ENCODE measurements around the gene TIMP1. TPM values are rescaled to one million over a fixed set of nuclear protein-coding genes. Genes with fewer than 3 reads are reported as not detected.

The TIMP1 gene
- total RNA-seq, 2 experiments from 2014 or later, result 14.5 to 23.5 TPM

- Mint-ChIP-seq H3K9me3 (ENCODE audit: low read depth) (no peaks in the 10 kb centered on the region), H3K4me1 (peaks cover 40% of the 10 kb centered on the region), H3K4me3 (peak overlapping the region; percentile 42), H3K36me3 (peaks cover 39% of the 10 kb centered on the region), H3K27ac (peak overlapping the region; percentile 79), H3K27me3 (no peaks in the 10 kb centered on the region)
- CTCF ChIA-PET, result no interaction called here
- ATAC-seq, result no peak
- no peak for DNase-seq
Measured at GRCh38 chrX:47564438-47565085, 17.7 kb upstream of the TIMP1 start.

GRCh38 chrX:47566841-47567240 lies 15.4 kb upstream of the TIMP1 start:
- CTCF ChIA-PET, result no interaction called here
- H3K36me3 Mint-ChIP-seq, result peaks cover 53% of the 10 kb centered on the region

GRCh38 chrX:47568656-47569295 lies 13.5 kb upstream of the TIMP1 start:
- CTCF ChIA-PET, result interaction anchor here (1.5 kb wide), 1 partner anchor 13 kb away, joined by 3 read pairs; the partner anchor contains the start of gene TIMP1
- no peaks in the 10 kb centered on the region for H3K9me3 Mint-ChIP-seq (ENCODE audit: low read depth)
- H3K4me3 Mint-ChIP-seq, result no peak overlapping the region
- peaks cover 51% of the 10 kb centered on the region for H3K36me3 Mint-ChIP-seq
- no peaks in the 10 kb centered on the region for H3K27me3 Mint-ChIP-seq
- ATAC-seq (no peak), DNase-seq (peak; percentile 46)
- H3K4me1 Mint-ChIP-seq, result peaks cover 20% of the 10 kb centered on the region
- H3K27ac Mint-ChIP-seq, result no peak overlapping the region

More at GRCh38 chrX:47566841-47567240, 15.4 kb upstream of the TIMP1 start:
- Mint-ChIP-seq H3K27me3 (no peaks in the 10 kb centered on the region), H3K27ac (no peak overlapping the region), H3K9me3 (ENCODE audit: low read depth) (no peaks in the 10 kb centered on the region), H3K4me1 (peaks cover 29% of the 10 kb centered on the region), H3K4me3 (no peak overlapping the region)
- DNase-seq (no peak), ATAC-seq (no peak)

GRCh38 chrX:47570794-47571193 lies 11.4 kb upstream of the TIMP1 start:
- H3K4me1 Mint-ChIP-seq, result peaks cover 8% of the 10 kb centered on the region
- no peak overlapping the region for H3K27ac Mint-ChIP-seq
- no peak overlapping the region for H3K4me3 Mint-ChIP-seq
- no peaks in the 10 kb centered on the region for H3K9me3 Mint-ChIP-seq (ENCODE audit: low read depth)
- peaks cover 40% of the 10 kb centered on the region for H3K36me3 Mint-ChIP-seq
- CTCF ChIA-PET, result no interaction called here
- no peaks in the 10 kb centered on the region for H3K27me3 Mint-ChIP-seq
- DNase-seq (no peak), ATAC-seq (no peak)

GRCh38 chrX:47571215-47571614 lies 11.0 kb upstream of the TIMP1 start:
- Mint-ChIP-seq H3K27me3 (no peaks in the 10 kb centered on the region), H3K9me3 (ENCODE audit: low read depth) (no peaks in the 10 kb centered on the region), H3K36me3 (peaks cover 38% of the 10 kb centered on the region), H3K27ac (no peak overlapping the region), H3K4me3 (no peak overlapping the region), H3K4me1 (peaks cover 6% of the 10 kb centered on the region)
- no peak for DNase-seq
- CTCF ChIA-PET, result interaction anchor here (0.9 kb wide), 1 partner anchor 37 kb away, joined by 3 read pairs; no protein-coding TSS in a partner anchor
- no peak for ATAC-seq

GRCh38 chrX:47571896-47572295 lies 10.3 kb upstream of the TIMP1 start:
- ATAC-seq, result no peak
- Mint-ChIP-seq H3K4me1 (peaks cover 6% of the 10 kb centered on the region), H3K27me3 (no peaks in the 10 kb centered on the region), H3K9me3 (ENCODE audit: low read depth) (no peaks in the 10 kb centered on the region), H3K4me3 (no peak overlapping the region), H3K36me3 (peaks cover 35% of the 10 kb centered on the region), H3K27ac (no peak overlapping the region)
- no peak for DNase-seq
- CTCF ChIA-PET, result interaction anchor here (0.9 kb wide), 1 partner anchor 37 kb away, joined by 3 read pairs; no protein-coding TSS in a partner anchor

- peaks cover 6% of the 10 kb centered on the region for H3K4me1 Mint-ChIP-seq
- CTCF ChIA-PET, result no interaction called here
- no peaks in the 10 kb centered on the region for H3K9me3 Mint-ChIP-seq (ENCODE audit: low read depth)
- H3K36me3 Mint-ChIP-seq, result peaks cover 30% of the 10 kb centered on the region
- DNase-seq, result no peak
- H3K4me3 Mint-ChIP-seq, result no peak overlapping the region
- H3K27ac Mint-ChIP-seq, result no peak overlapping the region
- no peaks in the 10 kb centered on the region for H3K27me3 Mint-ChIP-seq
- ATAC-seq, result no peak
Measured at GRCh38 chrX:47572773-47573340, 9.4 kb upstream of the TIMP1 start.

- no peak overlapping the region for H3K27ac Mint-ChIP-seq
- no peaks in the 10 kb centered on the region for H3K27me3 Mint-ChIP-seq
- CTCF ChIA-PET, result no interaction called here
- peaks cover 6% of the 10 kb centered on the region for H3K4me1 Mint-ChIP-seq
- no peaks in the 10 kb centered on the region for H3K9me3 Mint-ChIP-seq (ENCODE audit: low read depth)
- H3K36me3 Mint-ChIP-seq, result peaks cover 25% of the 10 kb centered on the region
- H3K4me3 Mint-ChIP-seq, result no peak overlapping the region
- no peak for DNase-seq
- no peak for ATAC-seq
Measured at GRCh38 chrX:47573341-47574075, 8.7 kb upstream of the TIMP1 start.

- CTCF ChIA-PET, result no interaction called here
- no peak for DNase-seq
- no peak overlapping the region for H3K27ac Mint-ChIP-seq
- H3K9me3 Mint-ChIP-seq (ENCODE audit: low read depth), result no peaks in the 10 kb centered on the region
- ATAC-seq, result no peak
- no peak overlapping the region for H3K4me3 Mint-ChIP-seq
- peaks cover 9% of the 10 kb centered on the region for H3K4me1 Mint-ChIP-seq
- H3K36me3 Mint-ChIP-seq, result peaks cover 21% of the 10 kb centered on the region
- H3K27me3 Mint-ChIP-seq, result no peaks in the 10 kb centered on the region
Measured at GRCh38 chrX:47574076-47574546, 8.1 kb upstream of the TIMP1 start.

GRCh38 chrX:47574547-47575301 lies 7.5 kb upstream of the TIMP1 start:
- DNase-seq (no peak), ATAC-seq (peak; percentile 33)
- Mint-ChIP-seq H3K4me1 (peaks cover 15% of the 10 kb centered on the region), H3K36me3 (peaks cover 18% of the 10 kb centered on the region), H3K27ac (no peak overlapping the region), H3K27me3 (no peaks in the 10 kb centered on the region), H3K4me3 (no peak overlapping the region), H3K9me3 (ENCODE audit: low read depth) (no peaks in the 10 kb centered on the region)
- CTCF ChIA-PET, result no interaction called here

GRCh38 chrX:47576021-47576898 lies 6.0 kb upstream of the TIMP1 start:
- no peak for DNase-seq
- CTCF ChIA-PET, result no interaction called here
- ATAC-seq, result no peak
- no peaks in the 10 kb centered on the region for H3K9me3 Mint-ChIP-seq (ENCODE audit: low read depth)
- no peak overlapping the region for H3K27ac Mint-ChIP-seq
- peaks cover 2% of the 10 kb centered on the region for H3K27me3 Mint-ChIP-seq
- H3K4me3 Mint-ChIP-seq, result no peak overlapping the region
- peaks cover 17% of the 10 kb centered on the region for H3K4me1 Mint-ChIP-seq
- H3K36me3 Mint-ChIP-seq, result peaks cover 8% of the 10 kb centered on the region

GRCh38 chrX:47577424-47577823 lies 4.8 kb upstream of the TIMP1 start:
- Mint-ChIP-seq H3K9me3 (ENCODE audit: low read depth) (no peaks in the 10 kb centered on the region), H3K27ac (no peak overlapping the region), H3K4me3 (no peak overlapping the region), H3K36me3 (no peaks in the 10 kb centered on the region), H3K27me3 (peaks cover 2% of the 10 kb centered on the region), H3K4me1 (peaks cover 28% of the 10 kb centered on the region)
- CTCF ChIA-PET, result no interaction called here
- no peak for ATAC-seq
- no peak for DNase-seq
